GM12892 (cell line): ENCODE measurements around the gene RNASE12.
"Not testable (repeated sequence)": the region's sequence is repeated elsewhere in the genome, so short reads cannot be mapped to it uniquely, and the experiment has no call there.

Source experiments
- DNase-seq: peaks from one replicate; pipeline ENCODE4 v3.0.0; 2011; ENCODE audit not compliant: insufficient read length
- FAIRE-seq: peaks from 2 replicates; lab custom pipeline; 2011; peaks lifted over from hg19 to GRCh38; lab: Jason Lieb, UNC
- POLR2A ChIP-seq: IDR thresholded peaks from 2 replicates; pipeline ENCODE4 v1.6.1; 2011; ENCODE audit warnings: low read depth, low read length, control low read depth
- POLR2AphosphoS5 ChIP-seq: IDR thresholded peaks from 2 replicates; pipeline ENCODE4 v1.6.1; 2011; ENCODE audit warnings: low read depth, low read length, control low read depth
- TAF1 ChIP-seq: IDR thresholded peaks from 2 replicates; pipeline ENCODE4 v1.6.1; 2011; ENCODE audit warnings: low read depth, mild to moderate bottlenecking, control low read depth, low read length, borderline replicate concordance

Gene RNASE12

DNA sequence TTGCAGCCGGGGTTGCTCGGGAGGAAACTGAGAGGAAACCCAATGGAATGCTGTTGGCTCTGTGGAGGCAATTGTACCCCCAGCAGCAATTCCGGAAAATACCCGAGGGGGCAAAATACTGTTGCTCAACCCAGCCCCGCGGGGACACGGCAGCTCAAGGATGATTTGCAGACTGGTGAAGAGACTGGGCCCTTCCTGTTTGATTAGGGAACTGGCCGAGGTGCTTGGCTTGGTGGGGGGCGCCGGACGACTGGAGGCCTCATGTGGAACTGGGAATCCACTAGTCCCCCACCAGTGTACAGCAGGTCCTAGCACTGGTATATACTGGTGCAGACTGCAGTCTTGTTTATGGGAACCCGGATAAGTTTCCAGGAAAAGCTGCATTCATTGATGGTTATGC, 10.3 kb upstream of the RNASE12 start:
- FAIRE-seq (no peak), DNase-seq (no peak)
- TF ChIP-seq POLR2A (no peak), TAF1 (no peak), POLR2AphosphoS5 (no peak)

DNA sequence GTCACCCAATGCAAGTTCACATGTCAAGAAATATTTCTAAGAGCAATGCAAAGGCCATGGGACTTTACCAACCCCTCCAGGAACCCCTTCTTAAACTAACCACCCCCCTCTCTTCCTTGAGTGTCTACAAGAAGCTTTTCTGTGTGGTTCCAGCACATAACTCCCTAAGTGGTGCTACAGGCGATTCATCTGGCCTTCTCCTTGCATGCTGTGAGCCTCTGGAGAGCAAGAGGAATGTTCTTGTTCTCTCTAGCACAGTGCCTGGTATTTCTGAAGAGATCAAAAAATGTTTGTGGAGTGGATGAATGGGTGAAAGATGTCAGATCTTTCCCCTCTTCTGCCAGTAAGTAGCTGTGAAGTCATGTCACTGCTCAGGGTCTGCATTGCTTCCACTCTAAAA, 5.9 kb upstream of the RNASE12 start:
- no peak for TF ChIP-seq POLR2A
- no peak for TF ChIP-seq TAF1
- no peak for TF ChIP-seq POLR2AphosphoS5
- DNase-seq (no peak), FAIRE-seq (no peak)

DNA sequence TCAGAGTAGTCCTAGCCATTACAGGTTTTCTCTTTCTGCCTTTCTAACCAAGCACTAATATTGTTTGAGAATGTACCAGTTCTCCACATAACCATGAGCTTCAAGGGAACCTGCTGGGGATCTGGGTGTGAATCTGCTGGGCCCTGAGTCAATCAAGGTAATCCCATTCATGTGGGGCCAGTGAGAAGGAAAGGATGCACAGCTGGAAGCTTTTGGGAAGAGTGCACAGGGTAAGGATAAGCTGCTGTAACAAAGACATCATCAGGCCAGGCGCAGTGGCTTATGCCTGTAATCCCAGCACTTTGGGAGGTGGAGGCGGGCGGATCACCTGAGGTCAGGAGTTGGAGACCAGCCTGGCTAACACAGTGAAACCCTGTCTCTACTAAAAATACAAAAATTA, 4.5 kb upstream of the RNASE12 start:
- FAIRE-seq, DNase-seq: not testable (repeated sequence)

DNA sequence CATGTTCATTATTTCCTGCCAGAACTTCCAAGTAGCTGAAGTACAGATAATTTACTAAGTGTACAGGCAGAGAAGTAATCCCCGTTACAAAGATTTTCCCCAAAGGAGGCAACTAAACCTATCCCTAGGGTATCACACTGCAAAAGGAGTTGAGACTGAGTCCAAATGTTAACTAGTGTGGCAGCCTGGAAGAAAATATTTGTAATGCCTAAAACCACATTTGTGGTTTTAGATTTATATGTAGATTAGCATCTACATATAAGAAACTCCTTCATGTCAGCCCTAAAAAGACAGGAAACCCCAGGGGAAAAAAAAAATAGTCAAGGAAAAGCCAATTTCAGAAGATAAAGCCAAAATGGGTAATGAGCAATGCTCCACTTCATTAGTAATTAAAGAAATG, 1.4 kb upstream of the RNASE12 start:
- FAIRE-seq (no peak), DNase-seq (no peak)
- TF ChIP-seq TAF1, result no peak
- TF ChIP-seq POLR2A, result no peak
- TF ChIP-seq POLR2AphosphoS5, result no peak

DNA sequence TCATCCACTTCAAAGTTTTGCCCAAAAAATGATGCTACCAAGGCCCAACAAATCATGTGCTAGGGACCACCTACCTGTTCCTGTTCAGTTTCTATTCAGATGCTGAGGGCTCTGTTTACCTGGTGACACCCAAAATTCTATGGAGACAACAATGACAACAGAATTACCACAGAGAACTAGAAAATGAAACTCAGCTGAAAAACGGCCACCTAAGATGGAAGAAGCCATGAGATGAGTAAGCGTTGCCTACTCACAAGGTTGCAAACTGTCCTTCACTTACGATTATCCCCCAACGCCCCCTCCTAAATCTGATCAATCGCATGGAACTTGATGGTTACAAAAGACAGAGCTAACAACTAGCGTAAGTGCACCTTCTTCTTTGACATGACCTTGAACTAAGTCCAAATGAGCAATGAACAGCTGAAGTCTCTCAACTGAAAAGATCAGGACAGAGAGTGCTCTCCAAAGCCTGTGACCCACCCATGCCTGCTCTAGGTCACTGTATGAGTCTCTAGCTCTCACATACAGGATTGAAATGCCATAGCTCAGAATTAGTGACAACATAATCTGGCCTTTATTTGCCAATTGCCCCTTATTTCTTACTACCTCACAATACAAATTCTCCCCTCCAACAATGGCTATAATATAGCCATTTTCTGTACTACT, 3.6 kb downstream of the RNASE12 start, which contains the start of gene RNASE11:
RNASE11 (minus strand) TSS at position 513 of the 666 bp plus-strand sequence.
- DNase-seq (no peak), FAIRE-seq (no peak)
- TF ChIP-seq POLR2A (no peak), TAF1 (no peak), POLR2AphosphoS5 (no peak)

DNA sequence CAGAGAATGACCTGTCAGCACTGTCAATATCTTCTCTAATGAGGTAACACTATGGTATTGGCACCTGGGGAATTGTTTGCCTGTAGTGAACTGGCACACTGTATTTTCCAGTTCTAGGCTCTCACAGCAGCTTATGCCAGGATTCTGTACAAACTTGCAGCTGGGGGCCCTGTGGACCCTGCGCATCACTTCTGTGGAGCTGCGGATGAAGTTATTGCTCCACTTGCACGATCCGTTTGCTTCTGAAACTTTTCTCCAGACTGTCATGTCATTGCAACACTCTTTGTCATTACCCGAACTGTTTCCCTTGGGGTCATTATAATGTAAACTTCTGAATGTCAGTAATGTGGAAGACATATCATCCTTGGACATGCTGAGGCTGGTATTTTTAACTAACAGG, 7.3 kb downstream of the RNASE12 start:
- FAIRE-seq, result no peak
- no peak for DNase-seq
- TF ChIP-seq POLR2A (no peak), POLR2AphosphoS5 (no peak), TAF1 (no peak)

DNA sequence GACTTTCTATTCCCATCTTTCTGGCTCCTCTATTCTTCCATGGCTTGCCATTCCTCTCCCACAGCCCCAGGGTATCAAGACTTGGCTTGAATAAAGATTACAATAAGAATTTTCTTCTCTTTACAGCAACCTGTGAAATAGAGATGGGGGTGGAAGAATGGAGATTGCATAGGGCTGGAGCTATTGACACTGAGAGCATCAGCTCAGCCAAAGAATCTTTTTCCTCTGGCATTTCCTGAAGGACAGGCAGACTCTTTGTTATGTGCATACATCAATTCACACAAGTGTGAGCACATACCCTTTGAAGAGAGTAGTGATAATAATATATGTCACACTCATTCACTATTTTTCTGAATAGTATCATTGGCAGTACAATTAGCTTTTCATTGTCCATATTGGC, 8.0 kb downstream of the RNASE12 start:
- no peak for DNase-seq
- no peak for TF ChIP-seq POLR2A
- TF ChIP-seq TAF1, result no peak
- TF ChIP-seq POLR2AphosphoS5, result no peak
- no peak for FAIRE-seq

DNA sequence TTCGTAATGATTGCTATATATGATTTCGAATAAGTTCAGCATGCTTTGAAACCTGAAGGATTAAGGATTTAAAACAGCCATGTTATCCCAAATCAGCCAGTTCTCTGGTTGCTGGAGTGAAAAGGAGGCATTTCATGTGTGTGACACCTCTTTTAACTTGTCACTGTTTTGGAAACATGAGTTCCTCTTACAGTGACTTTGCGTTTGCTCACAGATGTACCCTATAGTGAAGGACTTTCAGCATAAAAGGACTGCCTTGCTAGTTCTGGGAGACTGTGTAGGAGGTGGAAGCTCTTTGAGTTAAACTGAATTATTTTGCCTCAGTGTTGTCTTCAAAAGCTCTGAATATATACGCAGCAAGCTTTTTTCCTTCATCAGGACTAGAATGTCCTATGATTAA, 10.9 kb downstream of the RNASE12 start:
- TF ChIP-seq POLR2AphosphoS5, result no peak
- no peak for TF ChIP-seq TAF1
- no peak for TF ChIP-seq POLR2A
- DNase-seq (no peak), FAIRE-seq (no peak)

DNA sequence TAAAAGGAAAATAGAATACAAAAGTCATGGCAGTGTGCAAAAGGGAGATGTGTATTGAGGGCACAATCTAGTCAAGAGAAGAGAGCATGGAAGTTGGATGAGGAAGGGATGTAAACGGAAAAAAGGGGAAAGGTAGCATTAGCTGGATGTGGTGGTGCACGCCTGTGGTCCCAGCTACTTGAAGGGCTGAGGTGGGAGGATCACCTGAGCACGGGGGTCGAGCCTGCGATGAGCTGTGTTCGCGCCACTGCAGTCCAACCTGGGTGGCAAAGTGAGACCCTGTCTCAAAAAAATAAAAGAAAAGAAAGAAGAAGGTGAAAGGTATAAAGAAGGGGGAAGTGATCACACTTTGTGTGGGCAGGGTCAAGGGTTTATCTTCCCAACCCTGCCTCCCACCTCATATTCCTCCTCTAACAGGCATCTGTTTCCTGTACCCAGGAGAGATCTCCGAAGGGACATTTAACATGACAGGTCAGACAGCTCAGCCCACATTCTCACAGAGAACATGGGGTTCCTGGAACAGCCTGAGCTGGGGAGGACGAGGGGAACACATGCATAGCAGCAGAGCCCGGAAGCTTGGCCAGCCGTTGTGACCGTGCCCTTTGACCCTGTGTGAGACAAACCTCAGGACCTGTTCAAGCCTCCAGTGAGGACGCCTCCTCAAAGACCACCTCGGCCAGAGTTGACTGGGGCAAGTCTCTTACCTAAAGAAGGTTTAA, 12.2 kb downstream of the RNASE12 start:
- TF ChIP-seq POLR2A, result no peak
- TF ChIP-seq TAF1, result no peak
- TF ChIP-seq POLR2AphosphoS5, result no peak
- DNase-seq, result no peak
- no peak for FAIRE-seq

DNA sequence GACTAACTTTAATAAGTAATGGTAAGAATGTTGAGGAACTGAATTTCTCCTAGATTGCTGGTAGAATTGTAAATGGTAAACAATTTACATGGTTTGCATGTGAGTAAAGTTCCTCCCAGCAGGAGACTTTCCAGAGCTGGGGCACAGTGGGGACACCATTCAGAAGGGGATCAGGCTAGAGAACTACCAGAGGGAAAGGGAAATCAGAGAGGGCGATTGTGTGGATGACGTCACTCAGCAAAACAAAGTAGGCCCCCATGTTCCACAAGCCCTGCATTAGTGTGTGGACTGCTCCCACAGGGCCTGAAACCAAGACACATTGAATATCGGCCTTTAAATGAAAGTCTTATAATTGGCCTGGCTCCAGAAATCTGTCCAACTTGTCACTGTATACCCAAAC, 12.9 kb downstream of the RNASE12 start:
- no peak for DNase-seq
- FAIRE-seq, result no peak
- TF ChIP-seq POLR2AphosphoS5 (no peak), POLR2A (no peak), TAF1 (no peak)

DNA sequence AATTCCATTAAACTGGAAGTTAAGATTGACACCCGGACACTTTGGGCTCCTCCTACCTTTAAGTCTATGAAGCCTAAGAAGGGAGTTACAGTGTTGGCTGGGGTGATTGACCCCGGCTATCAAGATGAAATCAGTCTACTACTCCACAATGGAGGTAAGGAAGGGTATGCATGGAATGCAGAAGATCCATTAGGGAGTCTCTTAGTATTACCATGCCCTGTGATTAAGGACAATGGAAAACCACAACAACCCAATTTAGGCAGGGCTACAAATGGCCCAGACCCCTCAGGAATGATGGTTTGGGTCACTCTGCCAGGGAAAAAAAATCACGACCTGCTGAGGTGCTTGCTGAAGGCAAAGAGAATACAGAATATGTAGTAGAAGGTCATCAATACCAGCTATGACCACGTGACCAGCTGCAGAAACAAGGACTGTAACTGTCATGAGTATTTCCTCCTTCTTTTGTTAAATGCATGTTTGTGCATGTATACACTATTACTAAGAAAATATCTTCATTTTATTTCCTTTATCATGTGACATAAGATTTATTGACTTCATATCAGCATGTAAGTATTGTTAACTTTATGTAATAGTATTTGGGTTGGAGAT, 18.7 kb downstream of the RNASE12 start:
- DNase-seq, FAIRE-seq: not testable (repeated sequence)

DNA sequence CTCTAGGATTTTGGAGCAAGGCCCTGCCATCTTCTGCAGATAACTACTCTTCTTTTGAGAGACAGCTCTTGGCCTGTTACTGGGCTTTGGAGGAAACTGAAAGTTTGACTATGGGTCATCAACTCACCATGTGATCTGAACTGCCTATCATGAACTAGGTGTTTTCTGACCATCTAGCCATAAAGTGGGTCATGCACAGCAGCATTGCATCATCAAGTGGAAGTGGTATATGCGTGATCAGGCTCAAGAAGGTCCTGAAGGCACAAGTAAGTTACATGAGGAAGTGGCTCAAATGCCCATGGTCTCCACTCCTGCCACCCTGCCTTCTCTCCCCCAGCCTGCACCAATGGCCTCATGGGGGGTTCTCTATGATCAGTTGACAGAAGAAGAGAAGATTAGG, 20.5 kb downstream of the RNASE12 start:
- FAIRE-seq, DNase-seq: not testable (repeated sequence)

DNA sequence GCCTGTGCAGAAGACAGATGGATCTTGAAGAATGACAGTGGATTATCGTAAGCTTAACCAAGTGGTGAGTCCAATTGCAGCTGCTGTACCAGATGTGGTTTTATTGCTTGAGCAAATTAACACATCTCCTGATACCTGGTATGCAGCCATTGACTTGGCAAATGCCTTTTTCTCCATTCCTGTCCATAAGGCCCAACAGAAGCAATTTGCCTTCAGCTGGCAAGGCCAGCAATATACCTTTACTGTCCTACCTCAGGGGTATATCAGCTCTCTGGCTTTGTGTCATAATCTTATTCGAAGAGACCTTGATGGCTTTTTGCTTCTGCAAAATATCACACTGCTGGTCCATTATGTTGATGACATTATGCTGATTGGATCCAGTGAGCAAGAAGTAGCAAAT, 21.3 kb downstream of the RNASE12 start:
- not testable (repeated sequence) for DNase-seq, FAIRE-seq

DNA sequence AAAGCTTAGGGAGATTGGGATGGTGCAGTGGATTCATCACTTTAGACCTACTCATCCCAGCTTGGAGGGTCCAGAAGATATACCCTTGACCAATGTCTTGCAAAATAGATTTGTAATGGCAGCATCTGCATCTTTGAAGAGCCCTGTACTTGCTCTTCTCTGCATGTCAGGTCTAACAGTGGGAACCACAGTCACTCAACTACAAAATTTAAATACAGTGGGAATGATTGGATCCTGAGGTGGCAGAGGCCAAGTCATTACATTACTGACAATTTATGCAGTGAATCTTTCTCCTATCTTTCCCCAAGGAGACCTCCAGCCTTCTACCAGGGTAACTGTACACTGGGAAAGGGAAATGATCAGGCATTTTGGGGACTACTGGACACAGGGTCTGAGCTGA, 22.1 kb downstream of the RNASE12 start:
- no peak for FAIRE-seq
- TF ChIP-seq POLR2A (no peak), TAF1 (no peak), POLR2AphosphoS5 (no peak)
- no peak for DNase-seq
